Spleen (tissue), 7 donors: Measurements from ENCODE around the gene USP24.

Experiments
- CTCF ChIP-seq, 11 experiments: fragments of 200-600 bp in 7 of 11; fragments of 450-650 bp in 4 of 11; sonication (generic) in 4 of 11; IDR thresholded peaks in 8 of 11; conservative IDR thresholded peaks in 3 of 11; 1 replicate in 7 of 11; 2 replicates in 4 of 11; pipeline versions ENCODE4 v1.4.0 to v1.8.0; 2016 to 2021; ENCODE audit warnings: antibody characterized with exemption in 11 of 11, inconsistent platforms in 4 of 11, mild to moderate bottlenecking in 1 of 11
- POLR2A ChIP-seq, 3 donors: fragments of 450-650 bp; IDR thresholded peaks; one replicate each; pipeline ENCODE4 v1.5.1; 2017; ENCODE audit warnings: antibody characterized with exemption in 3 of 3, mild to moderate bottlenecking in 1 of 3
- POLR2AphosphoS5 ChIP-seq, 3 donors: sonication (generic); formaldehyde crosslinking; IDR thresholded peaks; one replicate each; pipeline ENCODE4 v1.5.1; 2017; ENCODE audit warnings: antibody characterized with exemption in 3 of 3
- donor health status: DM: no; HTN: no; CAD: no; lungs with moderate emphysema.
- donor health status: DM: no; HTN: no; CAD: no.
- donor health status: DM: no; HTN: no; CAD: no.

DNA sequence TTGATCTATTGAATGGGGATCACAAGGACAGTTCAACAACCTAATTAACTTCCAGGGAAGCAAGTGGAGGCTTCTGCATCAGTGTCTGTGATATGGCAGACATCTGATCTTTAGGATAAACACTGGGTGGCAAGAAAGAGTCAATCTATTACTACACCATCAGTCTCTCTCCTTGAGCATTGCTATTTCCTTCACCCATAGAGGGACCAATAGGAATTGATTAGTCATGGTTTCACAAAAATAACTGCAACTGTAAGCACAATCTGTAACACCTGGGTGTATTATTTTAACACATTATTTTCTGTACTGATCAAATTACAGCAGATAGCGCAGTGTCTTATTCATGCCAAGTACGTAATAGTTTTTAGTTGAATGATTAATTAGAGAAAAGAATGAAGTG lies 50.3 kb downstream of the USP24 start:
- TF ChIP-seq CTCF (IDR thresholded peaks at IDR 0.05 in 8 of 11, conservative IDR thresholded peaks at IDR 0.05 in 3 of 11), result no peak
- TF ChIP-seq POLR2A (IDR thresholded peaks at IDR 0.05), result no peak
- TF ChIP-seq POLR2AphosphoS5 (IDR thresholded peaks at IDR 0.05), result no peak
